GM18517 (cell line): Measurements from ENCODE around the gene CTNS.

Experiments
- ATAC-seq: cut with Tn5 transposase; IDR thresholded peaks from one replicate; pipeline ENCODE4 v1.9.1; 2021; ENCODE audit warnings: mild to moderate bottlenecking, moderate library complexity; ENCODE audit not compliant: unreplicated experiment

The CTNS gene

GRCh38 chr17:3636154-3636907 is at the start of gene CTNS, which contains the start of gene SHPK:
Gene CTNS, plus strand, starts transcription at chr17:3636760. Its CDS starts 3,447 bp downstream, at chr17:3640207.
Gene SHPK, minus strand, starts transcription at chr17:3636250. Its CDS starts 31 bp downstream, at chr17:3636219.
- peak; percentile 93 for ATAC-seq

- no peak for ATAC-seq
These were observed 46.8 kb upstream of the CTNS start for GRCh38 chr17:3589784-3590183.

- no peak for ATAC-seq
These were observed 46.3 kb upstream of the CTNS start for GRCh38 chr17:3590231-3590630.

GRCh38 chr17:3590768-3591167 is 45.8 kb upstream of the CTNS start:
- ATAC-seq: no peak

- ATAC-seq: no peak
These were observed 44.2 kb upstream of the CTNS start for GRCh38 chr17:3592216-3592860.

- no peak for ATAC-seq
These were observed 43.2 kb upstream of the CTNS start for GRCh38 chr17:3593384-3593783.

- ATAC-seq: no peak
These were observed 42.3 kb upstream of the CTNS start for GRCh38 chr17:3594051-3594800.

GRCh38 chr17:3594976-3595375 is 41.6 kb upstream of the CTNS start:
- no peak for ATAC-seq

- ATAC-seq: no peak
These were observed 39.6 kb upstream of the CTNS start for GRCh38 chr17:3596804-3597464.

GRCh38 chr17:3598078-3598477 is 38.5 kb upstream of the CTNS start:
- no peak for ATAC-seq

- ATAC-seq: no peak
These were observed 35.9 kb upstream of the CTNS start for GRCh38 chr17:3600529-3601205.

GRCh38 chr17:3602499-3602898 is 34.1 kb upstream of the CTNS start:
- no peak for ATAC-seq

- no peak for ATAC-seq
These were observed 33.3 kb upstream of the CTNS start for GRCh38 chr17:3603119-3603869.

GRCh38 chr17:3603870-3604259 is 32.7 kb upstream of the CTNS start:
- ATAC-seq: no peak

- no peak for ATAC-seq
These were observed 26.9 kb upstream of the CTNS start for GRCh38 chr17:3609689-3610088.

- no peak for ATAC-seq
These were observed 26.0 kb upstream of the CTNS start for GRCh38 chr17:3610523-3610922.

GRCh38 chr17:3613124-3613523 is 23.4 kb upstream of the CTNS start:
- ATAC-seq: no peak

GRCh38 chr17:3615160-3615870 is 21.2 kb upstream of the CTNS start:
- ATAC-seq: no peak

- ATAC-seq: no peak
These were observed 15.3 kb upstream of the CTNS start for GRCh38 chr17:3621146-3621720.
